Measurements from ENCODE around the gene ARHGAP4.

GRCh38 chrX:153959649-153960048 lies 33.6 kb upstream of the ARHGAP4 start:
- no peak for TF ChIP-seq POLR2AphosphoS5 (IDR thresholded peaks at IDR 0.05; ENCODE audit: borderline replicate concordance, low read depth, low read length)
- no peak for TF ChIP-seq EZH2 (IDR thresholded peaks at IDR 0.05)
